ENCODE results near the gene MMEL1. TPM values are rescaled to one million over a fixed set of nuclear protein-coding genes. Genes with fewer than 3 reads are reported as not detected.
"Not testable (repeated sequence)": the region's sequence is repeated elsewhere in the genome, so short reads cannot be mapped to it uniquely, and the experiment has no call there.

MMEL1 gene
- total RNA-seq, 1 donor from 2014 or later, result not detected

- Mint-ChIP-seq H3K27ac (ENCODE audit: unreplicated experiment) (no peak overlapping the region), H3K9me3 (ENCODE audit: unreplicated experiment) (peaks cover 14% of the 10 kb centered on the region), H3K4me1 (ENCODE audit: unreplicated experiment) (peaks cover under 1% of the 10 kb centered on the region), H3K4me3 (ENCODE audit: unreplicated experiment) (no peak overlapping the region), H3K36me3 (ENCODE audit: unreplicated experiment) (no peaks in the 10 kb centered on the region), H3K27me3 (ENCODE audit: unreplicated experiment) (peaks cover 22% of the 10 kb centered on the region)
- DNase-seq (ENCODE audit: extremely low spot score, unreplicated experiment), result no peak
- TF ChIP-seq CTCF (IDR thresholded peaks at IDR 0.05), result no peak
These were observed 61.5 kb downstream of the MMEL1 start for GRCh38 chr1:2571348-2571747.

- no peaks in the 10 kb centered on the region for H3K36me3 Mint-ChIP-seq (ENCODE audit: unreplicated experiment)
- H3K9me3 Mint-ChIP-seq (ENCODE audit: unreplicated experiment), result peaks cover 14% of the 10 kb centered on the region
- no peak for DNase-seq (ENCODE audit: extremely low spot score, unreplicated experiment)
- no peak overlapping the region for H3K27ac Mint-ChIP-seq (ENCODE audit: unreplicated experiment)
- no peak overlapping the region for H3K4me3 Mint-ChIP-seq (ENCODE audit: unreplicated experiment)
- no peak for TF ChIP-seq CTCF (IDR thresholded peaks at IDR 0.05)
- peaks cover 5% of the 10 kb centered on the region for H3K4me1 Mint-ChIP-seq (ENCODE audit: unreplicated experiment)
- peaks cover 22% of the 10 kb centered on the region for H3K27me3 Mint-ChIP-seq (ENCODE audit: unreplicated experiment)
These were observed 62.5 kb downstream of the MMEL1 start for GRCh38 chr1:2570332-2570731.

GRCh38 chr1:2569703-2570102 lies 63.1 kb downstream of the MMEL1 start:
- H3K9me3 Mint-ChIP-seq (ENCODE audit: unreplicated experiment), result peaks cover 14% of the 10 kb centered on the region
- H3K4me1 Mint-ChIP-seq (ENCODE audit: unreplicated experiment); DNase-seq (ENCODE audit: extremely low spot score, unreplicated experiment); H3K36me3 Mint-ChIP-seq (ENCODE audit: unreplicated experiment); H3K27ac Mint-ChIP-seq (ENCODE audit: unreplicated experiment); H3K4me3 Mint-ChIP-seq (ENCODE audit: unreplicated experiment): not testable (repeated sequence)
- H3K27me3 Mint-ChIP-seq (ENCODE audit: unreplicated experiment), result peaks cover 22% of the 10 kb centered on the region

- no peak for DNase-seq (ENCODE audit: extremely low spot score, unreplicated experiment)
- TF ChIP-seq CTCF (IDR thresholded peaks at IDR 0.05), result no peak
- peaks cover 12% of the 10 kb centered on the region for H3K9me3 Mint-ChIP-seq (ENCODE audit: unreplicated experiment)
- H3K4me1 Mint-ChIP-seq (ENCODE audit: unreplicated experiment), result peaks cover 5% of the 10 kb centered on the region
- no peak overlapping the region for H3K4me3 Mint-ChIP-seq (ENCODE audit: unreplicated experiment)
- no peaks in the 10 kb centered on the region for H3K36me3 Mint-ChIP-seq (ENCODE audit: unreplicated experiment)
- H3K27me3 Mint-ChIP-seq (ENCODE audit: unreplicated experiment), result peaks cover 19% of the 10 kb centered on the region
- H3K27ac Mint-ChIP-seq (ENCODE audit: unreplicated experiment), result no peak overlapping the region
These were observed 63.8 kb downstream of the MMEL1 start for GRCh38 chr1:2569060-2569459.

- H3K36me3 Mint-ChIP-seq (ENCODE audit: unreplicated experiment); H3K27ac Mint-ChIP-seq (ENCODE audit: unreplicated experiment); H3K9me3 Mint-ChIP-seq (ENCODE audit: unreplicated experiment); H3K4me1 Mint-ChIP-seq (ENCODE audit: unreplicated experiment); DNase-seq (ENCODE audit: extremely low spot score, unreplicated experiment); H3K4me3 Mint-ChIP-seq (ENCODE audit: unreplicated experiment): not testable (repeated sequence)
- H3K27me3 Mint-ChIP-seq (ENCODE audit: unreplicated experiment), result peaks cover 12% of the 10 kb centered on the region
These were observed 64.5 kb downstream of the MMEL1 start for GRCh38 chr1:2568187-2568816.

- Mint-ChIP-seq H3K9me3 (ENCODE audit: unreplicated experiment) (no peaks in the 10 kb centered on the region), H3K36me3 (ENCODE audit: unreplicated experiment) (no peaks in the 10 kb centered on the region), H3K27me3 (ENCODE audit: unreplicated experiment) (peaks cover 3% of the 10 kb centered on the region), H3K27ac (ENCODE audit: unreplicated experiment) (no peak overlapping the region), H3K4me1 (ENCODE audit: unreplicated experiment) (peaks cover 5% of the 10 kb centered on the region), H3K4me3 (ENCODE audit: unreplicated experiment) (no peak overlapping the region)
- DNase-seq (ENCODE audit: extremely low spot score, unreplicated experiment), result no peak
- no peak for TF ChIP-seq CTCF (IDR thresholded peaks at IDR 0.05)
These were observed 65.6 kb downstream of the MMEL1 start for GRCh38 chr1:2567083-2567679.

All from osteocyte (in vitro differentiated cells).